ENCODE measurements around the gene SFXN1. TPM values are rescaled to one million over a fixed set of nuclear protein-coding genes. Genes with fewer than 3 reads are reported as not detected.

SFXN1 gene
- polyA plus RNA-seq, 3 donors from 2014 or later: 24.4 to 40.3 (median 24.9) TPM

GRCh38 chr5:175542232-175542965, 64.0 kb downstream of the SFXN1 start:
- Mint-ChIP-seq H3K4me3 (no peak overlapping the region), H3K27ac (no peak overlapping the region), H3K27me3 (ENCODE audit: low read depth in 3 of 3) (peaks cover 8 to 11% (median 9%) of the 10 kb centered on the region in 3 donors), H3K4me1 (no peaks in the 10 kb centered on the region), H3K9me3 (no peaks in the 10 kb centered on the region), H3K36me3 (no peaks in the 10 kb centered on the region)
- no peak for DNase-seq

DNA sequence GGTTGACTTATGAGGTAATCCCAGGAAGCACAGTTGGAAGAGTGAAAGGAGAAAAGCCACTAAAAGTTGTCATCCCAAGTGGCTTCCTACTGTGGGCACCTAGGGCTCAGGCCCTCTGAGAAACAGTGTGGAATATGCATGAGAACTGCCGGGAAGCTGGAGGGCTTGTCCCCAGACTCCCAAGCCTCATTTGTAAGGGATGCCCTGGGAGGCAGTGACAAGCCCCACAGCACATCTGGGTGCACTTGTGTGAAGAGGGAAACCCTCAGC, 64.5 kb downstream of the SFXN1 start:
- no peaks in the 10 kb centered on the region for H3K9me3 Mint-ChIP-seq
- H3K36me3 Mint-ChIP-seq: no peaks in the 10 kb centered on the region
- H3K27ac Mint-ChIP-seq: no peak overlapping the region
- H3K27me3 Mint-ChIP-seq (ENCODE audit: low read depth in 3 of 3): peaks cover 9 to 12% (median 10%) of the 10 kb centered on the region in 3 donors
- no peaks in the 10 kb centered on the region for H3K4me1 Mint-ChIP-seq
- no peak overlapping the region for H3K4me3 Mint-ChIP-seq
- no peak for DNase-seq

DNA sequence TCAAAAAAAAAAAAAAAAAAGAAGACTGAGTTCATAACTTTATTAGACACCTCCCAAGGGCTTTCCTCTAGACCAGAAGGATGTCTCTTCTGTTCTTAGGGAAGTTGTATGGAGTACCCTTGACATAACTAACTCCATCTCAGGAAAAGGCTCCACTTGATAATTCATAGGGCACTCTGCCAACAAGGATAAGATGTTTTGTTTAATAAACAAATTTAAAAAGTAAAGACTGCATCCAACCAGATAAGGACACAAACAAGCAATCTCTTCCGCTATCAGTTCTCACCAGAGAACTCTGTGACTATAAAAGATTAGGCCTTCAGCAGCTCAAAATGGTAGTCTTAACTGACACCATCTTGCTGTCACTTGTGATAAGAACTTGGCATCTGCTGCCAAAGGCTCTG, 65.8 kb downstream of the SFXN1 start:
- Mint-ChIP-seq H3K4me1 (no peaks in the 10 kb centered on the region), H3K36me3 (no peaks in the 10 kb centered on the region), H3K9me3 (peaks cover 0 to 2% (median 0%) of the 10 kb centered on the region in 6 donors), H3K27me3 (ENCODE audit: low read depth in 3 of 3) (peaks cover 8 to 20% (median 10%) of the 10 kb centered on the region in 3 donors), H3K27ac (no peak overlapping the region), H3K4me3 (no peak overlapping the region)
- no peak for DNase-seq

DNA sequence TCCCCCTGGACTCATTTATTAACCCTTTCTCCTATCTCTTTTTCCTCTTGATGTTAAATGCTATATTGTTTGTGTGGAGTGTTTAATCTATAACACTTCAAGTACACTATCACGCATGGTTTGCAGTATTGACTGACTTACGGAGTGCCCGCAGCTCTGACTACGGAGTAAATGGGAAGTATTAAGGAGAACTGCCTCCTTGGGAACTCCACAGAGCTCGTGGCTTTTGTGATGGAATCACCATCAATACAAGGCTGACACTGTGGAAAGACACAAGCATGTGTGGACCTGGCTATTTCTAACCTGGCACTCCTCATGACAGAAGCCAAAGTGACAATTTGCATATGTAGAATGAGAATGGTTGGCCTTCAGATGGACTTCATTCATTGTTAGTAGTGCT, 66.2 kb downstream of the SFXN1 start:
- no peaks in the 10 kb centered on the region for H3K4me1 Mint-ChIP-seq
- peaks cover 8 to 20% (median 10%) of the 10 kb centered on the region in 3 donors for H3K27me3 Mint-ChIP-seq (ENCODE audit: low read depth in 3 of 3)
- DNase-seq: no peak
- no peaks in the 10 kb centered on the region for H3K36me3 Mint-ChIP-seq
- no peak overlapping the region for H3K27ac Mint-ChIP-seq
- H3K4me3 Mint-ChIP-seq: no peak overlapping the region
- peaks cover 0 to 2% (median 0%) of the 10 kb centered on the region in 6 donors for H3K9me3 Mint-ChIP-seq

GRCh38 chr5:175547842-175548241, 69.5 kb downstream of the SFXN1 start:
- DNase-seq: no peak
- peaks cover 0 to 2% (median 0%) of the 10 kb centered on the region in 6 donors for H3K9me3 Mint-ChIP-seq
- H3K27ac Mint-ChIP-seq: no peak overlapping the region
- peaks cover 8 to 26% (median 12%) of the 10 kb centered on the region in 3 donors for H3K27me3 Mint-ChIP-seq (ENCODE audit: low read depth in 3 of 3)
- no peak overlapping the region for H3K4me3 Mint-ChIP-seq
- H3K4me1 Mint-ChIP-seq: no peaks in the 10 kb centered on the region
- H3K36me3 Mint-ChIP-seq: no peaks in the 10 kb centered on the region

- peaks cover 9 to 24% (median 14%) of the 10 kb centered on the region in 3 donors for H3K27me3 Mint-ChIP-seq (ENCODE audit: low read depth in 3 of 3)
- no peak for DNase-seq
- no peaks in the 10 kb centered on the region for H3K4me1 Mint-ChIP-seq
- H3K36me3 Mint-ChIP-seq: no peaks in the 10 kb centered on the region
- H3K4me3 Mint-ChIP-seq: no peak overlapping the region
- H3K27ac Mint-ChIP-seq: no peak overlapping the region
- peaks cover 0 to 2% (median 0%) of the 10 kb centered on the region in 6 donors for H3K9me3 Mint-ChIP-seq
Observed at GRCh38 chr5:175548626-175549311, 70.4 kb downstream of the SFXN1 start.

DNA sequence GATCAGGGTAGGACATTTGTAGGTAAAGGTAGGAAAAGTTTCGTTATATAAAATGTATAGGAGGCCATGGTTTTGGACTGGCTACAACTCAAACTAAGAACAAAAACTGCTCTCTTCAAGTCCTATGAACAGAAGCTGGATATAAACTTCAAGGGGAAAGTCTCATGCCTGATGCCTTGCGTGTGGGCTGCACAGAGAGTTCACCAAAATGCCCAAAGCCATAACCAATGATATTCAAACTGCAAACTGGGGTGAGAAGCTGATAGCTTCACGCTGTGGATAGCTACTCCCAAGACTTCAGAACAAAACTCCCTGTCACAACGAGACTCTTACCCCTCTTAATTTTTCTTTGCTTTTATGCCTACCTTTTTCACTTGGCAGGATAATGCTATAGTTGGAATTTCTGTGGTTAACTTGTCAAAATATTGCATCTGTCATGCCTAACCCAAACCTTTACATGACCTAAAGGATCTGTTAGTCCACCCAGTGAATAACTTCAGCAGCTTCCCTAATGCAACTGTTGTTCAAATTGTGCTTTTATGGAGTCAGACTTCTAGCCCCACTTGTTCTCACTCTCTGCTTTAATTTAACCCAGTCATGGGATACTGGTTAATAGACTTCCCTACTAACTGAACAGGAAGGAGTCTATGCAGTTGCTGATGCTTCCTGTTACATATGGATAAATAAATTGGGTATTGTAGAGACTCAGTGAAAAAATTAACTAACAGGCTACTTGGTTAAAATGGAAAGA, 71.9 kb downstream of the SFXN1 start:
- Mint-ChIP-seq H3K27me3 (ENCODE audit: low read depth in 3 of 3) (peaks cover 14 to 21% (median 14%) of the 10 kb centered on the region in 3 donors), H3K36me3 (no peaks in the 10 kb centered on the region), H3K9me3 (peaks cover 0 to 2% (median 0%) of the 10 kb centered on the region in 6 donors), H3K27ac (no peak overlapping the region), H3K4me3 (no peak overlapping the region), H3K4me1 (no peaks in the 10 kb centered on the region)
- no peak for DNase-seq

- Mint-ChIP-seq H3K36me3 (no peaks in the 10 kb centered on the region), H3K4me1 (no peaks in the 10 kb centered on the region), H3K27ac (no peak overlapping the region), H3K4me3 (no peak overlapping the region), H3K9me3 (peaks cover 0 to 2% (median 0%) of the 10 kb centered on the region in 6 donors), H3K27me3 (ENCODE audit: low read depth in 3 of 3) (peaks cover 14 to 23% (median 15%) of the 10 kb centered on the region in 3 donors)
- no peak for DNase-seq
Observed at GRCh38 chr5:175551266-175551665, 72.9 kb downstream of the SFXN1 start.

GRCh38 chr5:175554296-175554695, 75.9 kb downstream of the SFXN1 start:
- no peak overlapping the region for H3K27ac Mint-ChIP-seq
- H3K27me3 Mint-ChIP-seq (ENCODE audit: low read depth in 3 of 3): peaks cover 6 to 13% (median 10%) of the 10 kb centered on the region in 3 donors
- H3K4me1 Mint-ChIP-seq: no peaks in the 10 kb centered on the region
- no peak overlapping the region for H3K4me3 Mint-ChIP-seq
- no peak for DNase-seq
- no peaks in the 10 kb centered on the region for H3K9me3 Mint-ChIP-seq
- no peaks in the 10 kb centered on the region for H3K36me3 Mint-ChIP-seq

DNA sequence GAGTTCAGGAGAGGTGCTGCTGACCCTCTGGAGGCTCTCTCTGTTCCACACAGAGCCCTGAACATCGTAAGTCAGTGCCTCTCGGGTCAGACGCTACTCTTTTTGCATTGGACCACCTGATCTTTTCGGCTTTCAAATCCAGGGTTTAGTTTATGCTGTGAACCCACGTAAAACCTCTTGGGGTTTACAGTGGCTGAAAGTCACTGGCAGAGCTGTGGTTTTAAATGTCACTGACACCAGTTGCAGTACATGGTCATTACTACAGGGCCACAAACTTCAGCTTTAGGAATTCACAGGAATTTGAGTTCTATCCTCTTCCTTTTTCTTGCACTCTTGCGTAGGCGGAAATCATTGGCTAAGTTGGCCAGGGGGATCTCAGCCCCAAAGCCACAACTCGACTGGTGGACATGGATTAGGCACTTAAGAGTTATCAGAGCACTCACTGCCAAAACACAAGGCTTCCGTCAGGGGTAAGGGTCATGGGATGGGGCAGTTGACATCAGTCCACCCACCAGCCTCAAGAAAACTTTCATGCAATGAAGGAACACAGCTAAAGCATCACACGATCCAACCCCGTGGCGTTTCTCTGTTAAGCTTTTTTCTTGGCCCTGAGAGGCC, 76.9 kb downstream of the SFXN1 start:
- Mint-ChIP-seq H3K27me3 (ENCODE audit: low read depth in 3 of 3) (peaks cover 4 to 13% (median 10%) of the 10 kb centered on the region in 3 donors), H3K4me3 (no peak overlapping the region), H3K36me3 (no peaks in the 10 kb centered on the region), H3K4me1 (no peaks in the 10 kb centered on the region), H3K9me3 (no peaks in the 10 kb centered on the region), H3K27ac (no peak overlapping the region)
- no peak for DNase-seq

DNA sequence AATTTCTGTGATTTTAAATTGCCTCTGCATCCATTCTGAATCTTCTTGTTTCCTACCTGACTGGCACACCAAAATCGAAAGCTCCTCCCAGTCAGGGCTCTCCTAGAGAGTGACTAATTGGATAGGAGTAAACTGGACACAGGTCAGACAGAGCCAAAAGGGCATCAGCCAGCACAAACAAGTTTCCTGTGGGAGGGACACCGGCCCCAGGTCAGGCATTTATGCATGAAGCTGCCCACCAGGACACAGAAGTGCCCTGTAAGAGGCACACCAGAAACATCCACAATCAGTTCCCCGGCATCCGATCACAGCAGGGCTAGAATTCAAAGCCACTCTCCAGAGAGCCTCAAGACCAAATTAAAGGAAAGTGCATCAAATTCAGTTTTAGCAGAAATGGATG, 78.4 kb downstream of the SFXN1 start:
- H3K27ac Mint-ChIP-seq: no peak overlapping the region

DNA sequence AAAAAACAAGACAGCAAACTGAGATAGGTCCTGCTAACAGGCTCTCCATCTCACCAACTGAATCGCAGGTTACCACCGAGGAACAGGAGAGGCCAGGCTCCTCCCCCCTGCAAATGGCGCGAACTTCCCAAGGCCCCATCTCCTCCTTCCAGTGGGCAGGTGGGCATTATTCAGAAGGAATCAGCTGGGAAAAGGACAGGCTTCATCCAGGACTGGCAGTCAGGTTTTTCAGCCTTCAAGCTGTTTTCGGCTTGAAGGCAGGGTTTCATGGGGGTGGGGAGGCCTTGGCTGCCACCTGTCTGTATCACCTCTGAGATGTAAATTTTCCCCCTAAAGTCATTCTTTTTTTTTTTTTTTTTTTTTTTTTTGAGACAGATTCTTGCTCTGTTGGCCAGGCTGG, 79.4 kb downstream of the SFXN1 start:
- peaks cover 4 to 10% (median 6%) of the 10 kb centered on the region in 3 donors for H3K27me3 Mint-ChIP-seq (ENCODE audit: low read depth in 3 of 3)
- no peak for DNase-seq
- no peak overlapping the region for H3K4me3 Mint-ChIP-seq
- no peaks in the 10 kb centered on the region for H3K9me3 Mint-ChIP-seq
- no peaks in the 10 kb centered on the region for H3K36me3 Mint-ChIP-seq
- H3K27ac Mint-ChIP-seq: no peak overlapping the region
- H3K4me1 Mint-ChIP-seq: no peaks in the 10 kb centered on the region

More for the DNA sequence above, 78.4 kb downstream of the SFXN1 start:
- Mint-ChIP-seq H3K27me3 (ENCODE audit: low read depth in 3 of 3) (peaks cover 4 to 10% (median 6%) of the 10 kb centered on the region in 3 donors), H3K4me1 (no peaks in the 10 kb centered on the region), H3K9me3 (no peaks in the 10 kb centered on the region), H3K36me3 (no peaks in the 10 kb centered on the region), H3K4me3 (no peak overlapping the region)
- DNase-seq: no peak

DNA sequence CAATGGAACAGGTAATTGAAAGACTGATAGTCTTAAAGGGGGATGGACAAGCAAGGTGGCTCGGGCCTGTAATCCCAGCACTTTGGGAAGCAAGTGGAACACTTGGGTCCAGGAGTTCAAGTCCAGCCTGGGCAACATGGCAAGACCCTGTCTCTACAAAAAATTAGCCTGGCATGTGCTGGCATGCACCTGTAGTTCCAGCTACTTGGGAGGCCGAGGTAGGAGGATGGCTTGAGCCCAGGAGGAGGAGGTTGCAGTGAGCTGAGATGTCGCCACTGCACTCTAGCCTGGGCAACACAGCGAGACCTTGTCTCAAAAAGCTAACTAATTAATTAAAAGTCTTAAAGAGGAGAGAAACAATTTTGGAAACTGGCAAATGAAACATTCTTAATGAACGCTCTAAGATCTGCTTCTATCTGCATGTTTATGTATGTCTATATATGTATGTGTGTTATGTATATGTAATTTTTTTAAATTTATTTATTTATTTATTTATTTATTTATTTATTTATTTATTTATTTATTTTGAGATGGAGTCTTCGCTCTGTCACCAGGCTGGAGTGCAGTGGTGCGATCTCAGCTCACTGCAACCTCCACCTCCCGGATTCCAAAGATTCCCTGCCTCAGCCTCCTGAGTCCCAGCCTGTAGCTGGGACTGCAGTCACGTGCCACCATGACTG, 80.6 kb downstream of the SFXN1 start:
- Mint-ChIP-seq H3K4me3 (no peak overlapping the region), H3K36me3 (no peaks in the 10 kb centered on the region)

More for the DNA sequence above, 80.6 kb downstream of the SFXN1 start:
- Mint-ChIP-seq H3K27me3 (ENCODE audit: low read depth in 3 of 3) (peaks cover 2 to 8% (median 6%) of the 10 kb centered on the region in 3 donors), H3K4me1 (no peaks in the 10 kb centered on the region), H3K27ac (no peak overlapping the region), H3K9me3 (no peaks in the 10 kb centered on the region)
- no peak for DNase-seq
